DND-41 (cell line): ENCODE measurements around the gene CEBPZOS.

Source experiments
- EZH2 ChIP-seq: IDR thresholded peaks from 3 replicates; pipeline ENCODE4 v1.6.1; 2012; ENCODE audit warnings: borderline replicate concordance, low read depth, mild to moderate bottlenecking, moderate library complexity, low read length, inconsistent platforms; ENCODE audit not compliant: severe bottlenecking
- TF ChIP-seq, protein P1 (sequence below): IDR thresholded peaks from 2 replicates; pipeline ENCODE4 v1.5.1; 2012; ENCODE audit warnings: borderline replicate concordance, low read length, moderate library complexity, mild to moderate bottlenecking; ENCODE audit not compliant: poor library complexity, severe bottlenecking; ENCODE audit errors: extremely low read depth

GRCh38 chr2:37196320-37197195, at the start of gene CEBPZOS:
- TF ChIP-seq, protein P1, sequence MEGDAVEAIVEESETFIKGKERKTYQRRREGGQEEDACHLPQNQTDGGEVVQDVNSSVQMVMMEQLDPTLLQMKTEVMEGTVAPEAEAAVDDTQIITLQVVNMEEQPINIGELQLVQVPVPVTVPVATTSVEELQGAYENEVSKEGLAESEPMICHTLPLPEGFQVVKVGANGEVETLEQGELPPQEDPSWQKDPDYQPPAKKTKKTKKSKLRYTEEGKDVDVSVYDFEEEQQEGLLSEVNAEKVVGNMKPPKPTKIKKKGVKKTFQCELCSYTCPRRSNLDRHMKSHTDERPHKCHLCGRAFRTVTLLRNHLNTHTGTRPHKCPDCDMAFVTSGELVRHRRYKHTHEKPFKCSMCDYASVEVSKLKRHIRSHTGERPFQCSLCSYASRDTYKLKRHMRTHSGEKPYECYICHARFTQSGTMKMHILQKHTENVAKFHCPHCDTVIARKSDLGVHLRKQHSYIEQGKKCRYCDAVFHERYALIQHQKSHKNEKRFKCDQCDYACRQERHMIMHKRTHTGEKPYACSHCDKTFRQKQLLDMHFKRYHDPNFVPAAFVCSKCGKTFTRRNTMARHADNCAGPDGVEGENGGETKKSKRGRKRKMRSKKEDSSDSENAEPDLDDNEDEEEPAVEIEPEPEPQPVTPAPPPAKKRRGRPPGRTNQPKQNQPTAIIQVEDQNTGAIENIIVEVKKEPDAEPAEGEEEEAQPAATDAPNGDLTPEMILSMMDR, result no peak
- TF ChIP-seq EZH2, result no peak
